Measurements from ENCODE around the gene RAB21.

- TF ChIP-seq EZH2 (IDR thresholded peaks at IDR 0.05; ENCODE audit: low read depth): no peak
- TF ChIP-seq, protein P1, sequence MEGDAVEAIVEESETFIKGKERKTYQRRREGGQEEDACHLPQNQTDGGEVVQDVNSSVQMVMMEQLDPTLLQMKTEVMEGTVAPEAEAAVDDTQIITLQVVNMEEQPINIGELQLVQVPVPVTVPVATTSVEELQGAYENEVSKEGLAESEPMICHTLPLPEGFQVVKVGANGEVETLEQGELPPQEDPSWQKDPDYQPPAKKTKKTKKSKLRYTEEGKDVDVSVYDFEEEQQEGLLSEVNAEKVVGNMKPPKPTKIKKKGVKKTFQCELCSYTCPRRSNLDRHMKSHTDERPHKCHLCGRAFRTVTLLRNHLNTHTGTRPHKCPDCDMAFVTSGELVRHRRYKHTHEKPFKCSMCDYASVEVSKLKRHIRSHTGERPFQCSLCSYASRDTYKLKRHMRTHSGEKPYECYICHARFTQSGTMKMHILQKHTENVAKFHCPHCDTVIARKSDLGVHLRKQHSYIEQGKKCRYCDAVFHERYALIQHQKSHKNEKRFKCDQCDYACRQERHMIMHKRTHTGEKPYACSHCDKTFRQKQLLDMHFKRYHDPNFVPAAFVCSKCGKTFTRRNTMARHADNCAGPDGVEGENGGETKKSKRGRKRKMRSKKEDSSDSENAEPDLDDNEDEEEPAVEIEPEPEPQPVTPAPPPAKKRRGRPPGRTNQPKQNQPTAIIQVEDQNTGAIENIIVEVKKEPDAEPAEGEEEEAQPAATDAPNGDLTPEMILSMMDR (conservative IDR thresholded peaks at IDR 0.05): no peak
Observed at GRCh38 chr12:71790331-71790730, 35.7 kb downstream of the RAB21 start.

Measured in PC-9 (cell line).